ENCODE measurements around the gene ABCA13. TPM values are rescaled to one million over a fixed set of nuclear protein-coding genes. Genes with fewer than 3 reads are reported as not detected.

The ABCA13 gene
- total and polyA plus RNA-seq, 2 donors (not counting 3 experiments of a cell fraction or from before 2014, with no cell fraction given): 0.01 to 0.11 TPM

- FAIRE-seq (no peak), DNase-seq (ENCODE audit: low read depth, low spot score) (peak; percentile 42)
- dilution Hi-C loops (cut with MboI; ENCODE audit: extremely low pct_ligation_motif_present, low sequenced_read_pairs) (no loop called here), intact Hi-C loops (cut with micrococcal nuclease) (loop anchor here (1.0 to 5.0 kb wide), 2 partner anchors 130 to 1794 kb away; partner anchors contain the start of gene ZPBP)
- H3K4me3 ChIP-seq (replicated peaks in 1 of 3; ENCODE audit: insufficient read depth in 1 of 3, low read depth in 1 of 3, low read length in 3 of 3): no peak overlapping the region
- no peaks in the 10 kb centered on the region for H3K27me3 ChIP-seq (ENCODE audit: control insufficient read depth in 2 of 2, insufficient read depth in 2 of 2, low read length in 2 of 2)
- CTCF ChIA-PET: interaction anchor here (0.8 to 2.8 kb wide), 16 partner anchors 8 to 131 kb away, joined by 3 to 18 read pairs (median 4); no protein-coding TSS in a partner anchor
- no peak overlapping the region for H3K27ac ChIP-seq (ENCODE audit: insufficient read depth, low read depth, low read length)
- no peaks in the 10 kb centered on the region for H3K79me2 ChIP-seq (ENCODE audit: control insufficient read depth, insufficient read depth, low read length)
- peaks cover 3% of the 10 kb centered on the region for H3K4me1 ChIP-seq (ENCODE audit: control insufficient read depth, extremely low read depth, insufficient read depth, low read length)
- H3K4me2 ChIP-seq (ENCODE audit: insufficient read depth, low read length): no peak overlapping the region
- POLR2A ChIA-PET: no interaction called here
- H2AFZ ChIP-seq (ENCODE audit: low read depth, low read length): peak overlapping the region; percentile 64
- H3K9ac ChIP-seq (replicated peaks; ENCODE audit: extremely low read depth, insufficient read depth, low read length): no peak overlapping the region
- no peaks in the 10 kb centered on the region for H3K9me1 ChIP-seq (replicated peaks; ENCODE audit: control insufficient read depth, extremely low read depth, insufficient read depth, low read length)
- no peaks in the 10 kb centered on the region for H4K20me1 ChIP-seq (replicated peaks; ENCODE audit: control insufficient read depth, extremely low read depth, insufficient read depth, low read length)
- BruUV-seq (replicated peaks): no TSS peak
- H3K36me3 ChIP-seq (ENCODE audit: control insufficient read depth in 2 of 2, extremely low read depth in 1 of 2, insufficient read depth in 2 of 2, low read length in 2 of 2): no peaks in the 10 kb centered on the region
- TF ChIP-seq GATA2 (IDR thresholded peaks at IDR 0.05; ENCODE audit: insufficient read depth, insufficient read length, low read depth, low read length): peak; percentile 77
- no peak for TF ChIP-seq MAX (IDR thresholded peaks at IDR 0.05; ENCODE audit: insufficient read depth, insufficient read length)
- peak; percentile 48 for TF ChIP-seq POLR2AphosphoS5 (IDR thresholded peaks at IDR 0.05; ENCODE audit: insufficient read depth, low read depth, low read length)
- TF ChIP-seq FOS (IDR thresholded peaks at IDR 0.05; ENCODE audit: borderline replicate concordance, insufficient read depth, low read length): peak; percentile 96
- TF ChIP-seq CTCF (IDR thresholded peaks at IDR 0.05; ENCODE audit: extremely low read depth in 1 of 2, insufficient read depth in 1 of 2, low read depth in 1 of 2, low read length in 2 of 2): no peak
- TF ChIP-seq JUN (IDR thresholded peaks at IDR 0.05; ENCODE audit: borderline replicate concordance, insufficient read depth, insufficient read length, low read depth): peak; percentile 43
- TF ChIP-seq POLR2A (IDR thresholded peaks at IDR 0.05; ENCODE audit: low read depth, low read length): no peak
- H3K9me3 ChIP-seq (replicated peaks; ENCODE audit: control insufficient read depth, insufficient read depth, low read length): no peaks in the 10 kb centered on the region
These were observed 127.5 kb downstream of the ABCA13 start for GRCh38 chr7:48298779-48299178.
